OCI-M2 (cell line): Measurements from ENCODE around the gene DGKD.

Experiments used
- DNase-seq: peaks from one replicate; lab custom pipeline; 2025; ENCODE audit not compliant: unreplicated experiment; lab: John Stamatoyannopoulos, UW

Gene DGKD

GRCh38 chr2:233409286-233409991, 55.1 kb downstream of the DGKD start:
- DNase-seq: no peak

- DNase-seq: no peak
Observed at GRCh38 chr2:233410196-233410760, 56.0 kb downstream of the DGKD start.

- DNase-seq: no peak
Observed at GRCh38 chr2:233411162-233411561, 56.9 kb downstream of the DGKD start.

- no peak for DNase-seq
Observed at GRCh38 chr2:233412405-233412804, 58.1 kb downstream of the DGKD start.

- DNase-seq: no peak
Observed at GRCh38 chr2:233413046-233413445, 58.8 kb downstream of the DGKD start.

GRCh38 chr2:233413559-233414272, 59.4 kb downstream of the DGKD start:
- no peak for DNase-seq

- no peak for DNase-seq
Observed at GRCh38 chr2:233414273-233414654, 60.0 kb downstream of the DGKD start.

GRCh38 chr2:233414777-233415570, 60.7 kb downstream of the DGKD start:
- no peak for DNase-seq

- no peak for DNase-seq
Observed at GRCh38 chr2:233416199-233416598, 61.9 kb downstream of the DGKD start.

GRCh38 chr2:233416706-233417105, 62.4 kb downstream of the DGKD start:
- no peak for DNase-seq

- DNase-seq: no peak
Observed at GRCh38 chr2:233417282-233417681, 63.0 kb downstream of the DGKD start.

GRCh38 chr2:233418052-233418760, 63.9 kb downstream of the DGKD start:
- DNase-seq: no peak

- no peak for DNase-seq
Observed at GRCh38 chr2:233418761-233419546, 64.7 kb downstream of the DGKD start.

- no peak for DNase-seq
Observed at GRCh38 chr2:233419602-233420391, 65.5 kb downstream of the DGKD start.

- no peak for DNase-seq
Observed at GRCh38 chr2:233421091-233421816, 67.0 kb downstream of the DGKD start.

GRCh38 chr2:233422050-233422639, 67.9 kb downstream of the DGKD start:
- DNase-seq: no peak

- no peak for DNase-seq
Observed at GRCh38 chr2:233422649-233423551, 68.6 kb downstream of the DGKD start.
